Gastrocnemius medialis (tissue), 4 donors: ENCODE results near the gene SLC22A5. TPM values are rescaled to one million over a fixed set of nuclear protein-coding genes. Genes with fewer than 3 reads are reported as not detected.

Source experiments
- ATAC-seq, 2 donors: fragments of 150-250 bp; one replicate each; pipeline ENCODE4 v1.9.1; 2016
- DNase-seq, 2 donors: peaks; one replicate each; pipeline ENCODE4 v3.0.0-alpha.2; 2019
- H3K27ac ChIP-seq, 4 donors: fragments of 200-600 bp; sonication (generic); 1 replicate in 1 of 4; 2 replicates in 3 of 4; pipeline ENCODE4 v1.5.1; 2016 to 2018; ENCODE audit warnings: mild to moderate bottlenecking in 2 of 4, moderate library complexity in 1 of 4
- H3K27me3 ChIP-seq, 3 donors: fragments of 200-600 bp; sonication (generic) in 2 of 3; 1 replicate in 1 of 3; 2 replicates in 2 of 3; pipeline versions ENCODE4 v1.5.1 to v1.6.0; 2016 to 2019; ENCODE audit warnings: mild to moderate bottlenecking in 1 of 3, moderate library complexity in 1 of 3
- H3K36me3 ChIP-seq, 2 donors: fragments of 200-600 bp; sonication (generic) in 1 of 2; one replicate each; pipeline ENCODE4 v1.5.1; 2017 to 2018
- H3K4me1 ChIP-seq, 2 donors: fragments of 200-600 bp; sonication (generic) in 1 of 2; one replicate each; pipeline ENCODE4 v1.5.1; 2016 to 2017; ENCODE audit warnings: mild to moderate bottlenecking in 2 of 2
- H3K4me3 ChIP-seq, 4 donors: fragments of 200-600 bp; sonication (generic) in 3 of 4; 1 replicate in 1 of 4; 2 replicates in 3 of 4; pipeline ENCODE4 v1.5.1; 2016 to 2019; ENCODE audit warnings: mild to moderate bottlenecking in 2 of 4
- H3K9me3 ChIP-seq, 3 donors: fragments of 200-600 bp; sonication (generic) in 2 of 3; 1 replicate in 1 of 3; 2 replicates in 2 of 3; pipeline ENCODE4 v1.5.1; 2016 to 2019
- POLR2A ChIP-seq, 2 donors: fragments of 450-650 bp; IDR thresholded peaks; one replicate each; pipeline ENCODE4 v1.6.1; 2017; ENCODE audit warnings: antibody characterized with exemption in 2 of 2, mild to moderate bottlenecking in 2 of 2, moderate library complexity in 2 of 2
- in situ Hi-C, 4 donors: fragments of 200-750 bp; cut with MboI; loops; one replicate each; pipeline versions ENCODE4 v1.15.0 to v1.8.0; 2017; ENCODE audit warnings: low sequenced_read_pairs in 4 of 4
- intact Hi-C: fragments of 100-400 bp; cut with DNase I; formaldehyde crosslinking; loops from one replicate; pipeline ENCODE4 v1.15.1; 2023; ENCODE audit warnings: low total_unique reads
- total RNA-seq, 4 donors: library from RNA; depleted of rRNA; stranded (reverse); fragments of >200 nt; gene quantifications; one replicate each; pipeline versions ENCODE4 v1.1.0 to v1.2.3, GENCODE V29; 2016
- TF ChIP-seq, protein P1 (sequence below), 5 experiments: fragments of 450-650 bp in 3 of 5; fragments of 200-600 bp in 2 of 5; sonication (generic) in 2 of 5; IDR thresholded peaks in 4 of 5; conservative IDR thresholded peaks in 1 of 5; 1 replicate in 4 of 5; 2 replicates in 1 of 5; pipeline ENCODE4 v1.5.1; 2016 to 2019; ENCODE audit warnings: antibody characterized with exemption in 5 of 5, mild to moderate bottlenecking in 3 of 5, moderate library complexity in 3 of 5

Gene SLC22A5
- total RNA-seq, result 100 to 1,000 TPM in 1 of 4 donors, 10 to 100 TPM in 3; 56.2 to 116 (median 79.2) TPM

DNA sequence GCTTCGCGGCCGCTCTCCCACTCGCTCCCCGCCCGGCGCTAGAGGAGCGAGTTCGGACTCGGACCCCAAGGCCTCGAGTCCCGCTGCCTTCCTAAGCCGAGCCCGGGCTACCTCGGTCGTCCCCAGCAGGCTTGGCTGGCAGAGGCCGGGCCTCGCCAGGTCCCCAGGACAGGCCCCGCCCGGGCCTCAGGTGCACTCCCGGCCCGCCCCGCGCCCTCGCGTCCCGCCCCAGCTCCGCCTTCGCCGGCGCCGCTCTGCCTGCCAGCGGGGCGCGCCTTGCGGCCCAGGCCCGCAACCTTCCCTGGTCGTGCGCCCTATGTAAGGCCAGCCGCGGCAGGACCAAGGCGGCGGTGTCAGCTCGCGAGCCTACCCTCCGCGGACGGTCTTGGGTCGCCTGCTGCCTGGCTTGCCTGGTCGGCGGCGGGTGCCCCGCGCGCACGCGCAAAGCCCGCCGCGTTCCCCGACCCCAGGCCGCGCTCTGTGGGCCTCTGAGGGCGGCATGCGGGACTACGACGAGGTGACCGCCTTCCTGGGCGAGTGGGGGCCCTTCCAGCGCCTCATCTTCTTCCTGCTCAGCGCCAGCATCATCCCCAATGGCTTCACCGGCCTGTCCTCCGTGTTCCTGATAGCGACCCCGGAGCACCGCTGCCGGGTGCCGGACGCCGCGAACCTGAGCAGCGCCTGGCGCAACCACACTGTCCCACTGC lies at the start of gene SLC22A5:
SLC22A5 (plus strand) TSS at position 237 of the 707 bp plus-strand sequence; CDS start at position 500, 263 bp downstream.
- in situ Hi-C loops (loop anchor here in 1 of 4 donors (10.0 kb wide), 1 partner anchor 95 kb away; no protein-coding TSS in a partner anchor), intact Hi-C loops (loop anchor here (2.0 to 10.0 kb wide), 3 partner anchors 75 to 1635 kb away; partner anchors contain the start of genes IRF1, SLC22A4 and VDAC1)
- peaks cover 33 to 36% of the 10 kb centered on the region in 2 donors for H3K4me1 ChIP-seq
- peak within 1 kb of the TSS; percentile 92 to 99 (median 96) for H3K27ac ChIP-seq
- H3K9me3 ChIP-seq, result no peaks in the 10 kb centered on the region
- ATAC-seq, result peak; percentile 73 to 75
- TF ChIP-seq, protein P1, sequence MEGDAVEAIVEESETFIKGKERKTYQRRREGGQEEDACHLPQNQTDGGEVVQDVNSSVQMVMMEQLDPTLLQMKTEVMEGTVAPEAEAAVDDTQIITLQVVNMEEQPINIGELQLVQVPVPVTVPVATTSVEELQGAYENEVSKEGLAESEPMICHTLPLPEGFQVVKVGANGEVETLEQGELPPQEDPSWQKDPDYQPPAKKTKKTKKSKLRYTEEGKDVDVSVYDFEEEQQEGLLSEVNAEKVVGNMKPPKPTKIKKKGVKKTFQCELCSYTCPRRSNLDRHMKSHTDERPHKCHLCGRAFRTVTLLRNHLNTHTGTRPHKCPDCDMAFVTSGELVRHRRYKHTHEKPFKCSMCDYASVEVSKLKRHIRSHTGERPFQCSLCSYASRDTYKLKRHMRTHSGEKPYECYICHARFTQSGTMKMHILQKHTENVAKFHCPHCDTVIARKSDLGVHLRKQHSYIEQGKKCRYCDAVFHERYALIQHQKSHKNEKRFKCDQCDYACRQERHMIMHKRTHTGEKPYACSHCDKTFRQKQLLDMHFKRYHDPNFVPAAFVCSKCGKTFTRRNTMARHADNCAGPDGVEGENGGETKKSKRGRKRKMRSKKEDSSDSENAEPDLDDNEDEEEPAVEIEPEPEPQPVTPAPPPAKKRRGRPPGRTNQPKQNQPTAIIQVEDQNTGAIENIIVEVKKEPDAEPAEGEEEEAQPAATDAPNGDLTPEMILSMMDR (IDR thresholded peaks at IDR 0.05 in 4 of 5, conservative IDR thresholded peaks at IDR 0.05 in 1 of 5), result peak in 1 of 5 experiments; percentile 18
- peak; percentile 93 to 95 for TF ChIP-seq POLR2A (IDR thresholded peaks at IDR 0.05)
- peak within 1 kb of the TSS; percentile 64 to 82 (median 78) for H3K4me3 ChIP-seq
- H3K27me3 ChIP-seq, result no peaks in the 10 kb centered on the region
- H3K36me3 ChIP-seq, result no peaks in the 10 kb centered on the region
- peak; percentile 61 to 80 for DNase-seq

DNA sequence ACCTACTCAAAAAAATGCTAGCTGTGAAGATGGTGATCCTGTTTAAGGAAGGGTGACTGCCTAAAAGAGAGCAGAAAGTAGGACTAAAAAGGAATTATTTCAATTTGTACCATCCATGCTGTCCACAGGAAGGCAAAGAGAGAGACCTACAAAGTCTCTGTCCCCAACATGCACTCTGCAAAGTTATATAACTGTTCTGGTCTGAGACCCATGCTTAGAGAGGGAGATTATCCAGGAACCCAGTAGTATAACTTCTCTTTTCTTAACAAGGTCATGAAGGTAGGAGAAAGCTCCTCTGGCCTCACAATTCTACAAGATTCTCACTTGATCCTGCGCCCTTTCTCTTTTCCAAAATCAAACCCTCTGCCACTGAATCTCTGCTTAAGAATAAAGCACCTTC lies 49.5 kb upstream of the SLC22A5 start:
- Histone ChIP-seq H3K9me3 (no peaks in the 10 kb centered on the region), H3K27ac (peak overlapping the region; percentile 84 to 87 (median 86)), H3K4me3 (no peak overlapping the region), H3K4me1 (peaks cover 25 to 38% of the 10 kb centered on the region in 2 donors), H3K36me3 (peaks cover 0 to 5% of the 10 kb centered on the region in 2 donors), H3K27me3 (no peaks in the 10 kb centered on the region)
- in situ Hi-C loops, result no loop called here
- ATAC-seq (no peak), DNase-seq (no peak)
- intact Hi-C loops, result no loop called here
- TF ChIP-seq POLR2A (IDR thresholded peaks at IDR 0.05), result no peak
- TF ChIP-seq, protein P1 (IDR thresholded peaks at IDR 0.05 in 4 of 5, conservative IDR thresholded peaks at IDR 0.05 in 1 of 5), result no peak

DNA sequence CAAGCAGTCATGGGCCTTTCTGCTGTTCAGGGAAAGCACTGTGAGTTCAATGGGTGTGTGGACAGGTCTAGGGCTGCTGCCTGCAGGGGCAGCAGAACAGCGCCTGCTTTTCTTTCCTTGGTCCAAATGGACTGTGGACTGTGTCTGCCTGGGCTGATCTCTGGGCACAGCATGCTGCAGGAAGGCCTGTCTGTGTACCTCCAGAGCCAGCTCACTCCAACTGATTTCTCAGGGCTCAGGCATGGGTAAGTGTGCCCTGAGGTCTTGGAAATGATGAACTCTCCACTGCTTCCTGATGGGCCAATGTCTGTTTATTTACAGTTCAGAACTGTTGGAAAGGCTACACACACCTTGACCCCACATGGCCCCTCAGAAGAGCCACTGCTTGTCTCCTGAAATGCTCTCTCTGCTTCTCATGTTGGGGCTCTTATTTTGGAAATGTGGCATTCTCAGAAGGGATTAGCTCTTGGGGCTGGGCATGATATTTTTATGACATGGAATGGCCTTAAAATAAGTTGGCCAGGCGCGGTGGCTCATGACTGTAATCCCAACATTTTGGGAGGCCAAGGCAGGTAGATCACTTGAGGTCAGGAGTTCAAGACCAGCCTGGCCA lies 48.3 kb upstream of the SLC22A5 start:
- ATAC-seq (no peak), DNase-seq (no peak)
- H3K27ac ChIP-seq, result peak overlapping the region; percentile 84 to 87 (median 86)
- H3K27me3 ChIP-seq, result no peaks in the 10 kb centered on the region
- no peaks in the 10 kb centered on the region for H3K9me3 ChIP-seq
- intact Hi-C loops (no loop called here), in situ Hi-C loops (no loop called here)
- TF ChIP-seq POLR2A (IDR thresholded peaks at IDR 0.05), result no peak
- TF ChIP-seq, protein P1 (IDR thresholded peaks at IDR 0.05 in 4 of 5, conservative IDR thresholded peaks at IDR 0.05 in 1 of 5), result no peak
- peaks cover 25 to 38% of the 10 kb centered on the region in 2 donors for H3K4me1 ChIP-seq
- H3K36me3 ChIP-seq, result peaks cover 0 to 5% of the 10 kb centered on the region in 2 donors
- H3K4me3 ChIP-seq, result no peak overlapping the region

DNA sequence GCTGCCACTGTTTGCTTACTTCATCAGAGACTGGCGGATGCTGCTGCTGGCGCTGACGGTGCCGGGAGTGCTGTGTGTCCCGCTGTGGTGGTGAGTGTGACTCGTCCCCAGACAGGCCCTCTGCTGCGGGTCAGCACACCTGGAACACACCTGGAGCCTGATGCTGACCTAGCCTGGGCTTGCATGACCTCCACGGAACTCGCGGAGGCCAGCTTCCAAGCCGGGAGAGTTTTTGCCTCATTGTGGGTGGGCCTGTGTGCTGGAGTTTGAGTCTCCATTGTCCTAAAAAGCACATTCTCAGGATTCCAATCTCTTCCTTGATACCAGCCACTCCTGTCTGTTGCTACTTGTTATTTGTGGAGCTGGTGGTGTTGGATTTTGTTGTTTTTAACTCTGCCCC lies 47.2 kb upstream of the SLC22A5 start:
- H3K9me3 ChIP-seq, result no peaks in the 10 kb centered on the region

More for the DNA sequence above, 47.2 kb upstream of the SLC22A5 start:
- DNase-seq, result no peak
- in situ Hi-C loops (no loop called here), intact Hi-C loops (no loop called here)
- H3K4me3 ChIP-seq, result no peak overlapping the region
- H3K36me3 ChIP-seq, result peaks cover 0 to 6% of the 10 kb centered on the region in 2 donors
- peak overlapping the region in 2 of 4 donors; percentile 8 to 86 for H3K27ac ChIP-seq
- ATAC-seq, result no peak
- TF ChIP-seq POLR2A (IDR thresholded peaks at IDR 0.05), result no peak
- TF ChIP-seq, protein P1 (IDR thresholded peaks at IDR 0.05 in 4 of 5, conservative IDR thresholded peaks at IDR 0.05 in 1 of 5), result no peak
- H3K27me3 ChIP-seq, result no peaks in the 10 kb centered on the region
- peaks cover 25 to 37% of the 10 kb centered on the region in 2 donors for H3K4me1 ChIP-seq
